ENCODE data around the gene GLI1. TPM values are rescaled to one million over a fixed set of nuclear protein-coding genes. Genes with fewer than 3 reads are reported as not detected.

Gene GLI1
- total RNA-seq, 2 experiments from 2014 or later = 4.6 to 6.5 TPM

DNA sequence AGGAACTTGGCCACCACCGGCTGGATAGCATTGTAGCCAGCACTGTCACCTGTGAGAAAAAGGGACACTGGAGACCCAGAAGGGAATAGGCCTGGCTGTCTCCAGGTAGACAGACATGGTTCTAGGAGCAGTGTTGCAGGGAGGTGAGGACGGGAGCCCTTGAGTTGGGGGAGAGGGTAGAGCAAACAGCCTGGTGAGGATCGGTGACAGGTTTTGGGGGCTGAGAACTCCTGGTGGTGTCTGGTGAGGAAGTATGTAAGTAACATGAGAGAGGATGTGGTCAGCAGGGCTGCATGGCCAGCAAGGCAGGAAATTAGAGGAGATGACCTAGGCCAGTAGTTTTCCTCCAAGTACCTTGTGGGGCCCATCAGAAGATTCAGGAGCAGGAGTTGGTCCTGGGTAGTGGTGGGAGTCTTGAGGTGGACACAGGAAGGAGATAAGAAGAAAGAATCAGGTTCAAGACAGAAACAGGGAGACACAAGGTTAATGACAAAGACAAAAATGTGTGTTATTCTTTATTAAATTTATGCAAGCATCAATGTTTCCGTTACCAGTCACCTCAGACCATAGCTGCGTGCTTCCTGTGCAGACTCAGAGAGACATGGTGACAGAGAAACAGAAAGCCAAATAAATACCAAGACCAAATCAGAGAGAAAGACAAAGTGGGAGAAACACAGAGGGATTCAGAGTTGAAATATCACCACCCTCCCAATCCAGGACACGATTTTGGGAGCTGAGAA lies 20.0 kb downstream of the GLI1 start, which contains the start of gene ARHGAP9:
Gene ARHGAP9 (minus strand): TSS at position 491 of the 740 bp plus-strand sequence. CDS start 460 bp downstream, at position 31.
- TSS peak; percentile 73 for BruUV-seq (replicated peaks)
- H3K4me2 ChIP-seq (ENCODE audit: low read length) = peak within 1 kb of the TSS; percentile 97
- H4K20me1 ChIP-seq (ENCODE audit: insufficient read depth, low read length) = no peaks in the 10 kb centered on the region
- CTCF ChIA-PET (ENCODE audit: unreplicated experiment) = interaction anchor here (1.7 kb wide), 1 partner anchor 21 kb away, joined by 6 read pairs; no protein-coding TSS in a partner anchor
- no peaks in the 10 kb centered on the region for H3K9me2 ChIP-seq (ENCODE audit: insufficient read depth, low read length)
- H3K79me2 ChIP-seq (ENCODE audit: insufficient read depth, low read depth, low read length) = peaks cover 12% of the 10 kb centered on the region; the same call in 1 of the 2 replicates
- POLR2A ChIA-PET = interaction anchor here (0.8 to 1.7 kb wide), 7 partner anchors 8 to 41 kb away, joined by 3 to 10 read pairs (median 4); partner anchors contain the start of genes DDIT3, GLI1 and INHBE
- peak within 1 kb of the TSS; percentile 91 for H3K27ac ChIP-seq (ENCODE audit: low read depth, low read length, poor library complexity, severe bottlenecking)
- DNase-seq (ENCODE audit: low spot score) = peak; percentile 79
- H3K36me3 ChIP-seq (ENCODE audit: insufficient read depth, low read length) = peaks cover 11% of the 10 kb centered on the region; the same call in 1 of the 2 replicates
- H3K9me3 ChIP-seq (ENCODE audit: low read length) = no peaks in the 10 kb centered on the region
- peaks cover 68% of the 10 kb centered on the region for H3K4me1 ChIP-seq (ENCODE audit: insufficient read depth, low read length, poor library complexity, severe bottlenecking)
- peak within 1 kb of the TSS; percentile 76 for H3K4me3 ChIP-seq (ENCODE audit: low read depth, low read length, poor library complexity, severe bottlenecking)
- intact Hi-C loops (cut with micrococcal nuclease; ENCODE audit: unreplicated experiment) = loop anchor here (1.0 to 5.0 kb wide), 2 partner anchors 20 to 263 kb away; partner anchors contain the start of gene GLI1
- no peak for TF ChIP-seq EZH2phosphoT487 (IDR thresholded peaks at IDR 0.05; ENCODE audit: borderline replicate concordance, low read depth, low read length)
- TF ChIP-seq, protein P1, sequence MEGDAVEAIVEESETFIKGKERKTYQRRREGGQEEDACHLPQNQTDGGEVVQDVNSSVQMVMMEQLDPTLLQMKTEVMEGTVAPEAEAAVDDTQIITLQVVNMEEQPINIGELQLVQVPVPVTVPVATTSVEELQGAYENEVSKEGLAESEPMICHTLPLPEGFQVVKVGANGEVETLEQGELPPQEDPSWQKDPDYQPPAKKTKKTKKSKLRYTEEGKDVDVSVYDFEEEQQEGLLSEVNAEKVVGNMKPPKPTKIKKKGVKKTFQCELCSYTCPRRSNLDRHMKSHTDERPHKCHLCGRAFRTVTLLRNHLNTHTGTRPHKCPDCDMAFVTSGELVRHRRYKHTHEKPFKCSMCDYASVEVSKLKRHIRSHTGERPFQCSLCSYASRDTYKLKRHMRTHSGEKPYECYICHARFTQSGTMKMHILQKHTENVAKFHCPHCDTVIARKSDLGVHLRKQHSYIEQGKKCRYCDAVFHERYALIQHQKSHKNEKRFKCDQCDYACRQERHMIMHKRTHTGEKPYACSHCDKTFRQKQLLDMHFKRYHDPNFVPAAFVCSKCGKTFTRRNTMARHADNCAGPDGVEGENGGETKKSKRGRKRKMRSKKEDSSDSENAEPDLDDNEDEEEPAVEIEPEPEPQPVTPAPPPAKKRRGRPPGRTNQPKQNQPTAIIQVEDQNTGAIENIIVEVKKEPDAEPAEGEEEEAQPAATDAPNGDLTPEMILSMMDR (conservative IDR thresholded peaks at IDR 0.05; ENCODE audit: low read length) = no peak
- H2AFZ ChIP-seq (ENCODE audit: low read length) = peak within 1 kb of the TSS; percentile 10; the same call in 1 of the 2 replicates

DNA sequence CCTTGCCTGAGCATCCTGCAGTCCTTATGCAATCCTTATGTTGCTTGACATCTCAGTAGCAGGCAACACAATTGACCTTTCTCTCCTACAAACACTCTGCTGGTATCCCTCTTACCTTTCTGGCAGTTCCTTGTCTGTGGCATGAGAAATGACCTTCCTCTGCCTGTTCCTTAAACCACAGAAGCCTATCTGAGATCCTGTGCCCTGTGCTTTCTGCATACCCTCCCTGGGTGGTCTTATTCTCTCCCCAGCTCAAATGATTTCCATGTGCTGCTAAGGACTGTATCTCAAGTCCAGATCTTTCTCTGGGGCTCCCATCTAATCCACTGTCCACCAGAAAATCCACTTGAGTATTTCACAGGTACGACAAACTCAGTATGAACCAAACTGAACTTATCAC lies 22.1 kb downstream of the GLI1 start:
- intact Hi-C loops (cut with micrococcal nuclease; ENCODE audit: unreplicated experiment) = no loop called here

More for the DNA sequence above, 22.1 kb downstream of the GLI1 start:
- H3K9me3 ChIP-seq (ENCODE audit: low read length) = no peaks in the 10 kb centered on the region
- ChIA-PET CTCF (ENCODE audit: unreplicated experiment) (no interaction called here), POLR2A (no interaction called here)
- H3K4me1 ChIP-seq (ENCODE audit: insufficient read depth, low read length, poor library complexity, severe bottlenecking) = peaks cover 56% of the 10 kb centered on the region
- H3K4me2 ChIP-seq (ENCODE audit: low read length) = no peak overlapping the region
- TF ChIP-seq, protein P1 (conservative IDR thresholded peaks at IDR 0.05; ENCODE audit: low read length) = no peak
- no peak for TF ChIP-seq EZH2phosphoT487 (IDR thresholded peaks at IDR 0.05; ENCODE audit: borderline replicate concordance, low read depth, low read length)
- no peak overlapping the region for H2AFZ ChIP-seq (ENCODE audit: low read length)
- no peak for DNase-seq (ENCODE audit: low spot score)
- peaks cover 7% of the 10 kb centered on the region; the same call in 1 of the 2 replicates for H3K79me2 ChIP-seq (ENCODE audit: insufficient read depth, low read depth, low read length)
- H3K4me3 ChIP-seq (ENCODE audit: low read depth, low read length, poor library complexity, severe bottlenecking) = no peak overlapping the region
- H4K20me1 ChIP-seq (ENCODE audit: insufficient read depth, low read length) = no peaks in the 10 kb centered on the region
- H3K36me3 ChIP-seq (ENCODE audit: insufficient read depth, low read length) = no peaks in the 10 kb centered on the region
- H3K27ac ChIP-seq (ENCODE audit: low read depth, low read length, poor library complexity, severe bottlenecking) = peak overlapping the region; percentile 10
- BruUV-seq (replicated peaks) = no TSS peak
- H3K9me2 ChIP-seq (ENCODE audit: insufficient read depth, low read length) = no peaks in the 10 kb centered on the region
